Uterus (tissue), 2 donors: ENCODE results near the gene MOB3A.

Source experiments
- CTCF ChIP-seq, 4 experiments: fragments of 200-600 bp in 2 of 4; fragments of 450-650 bp in 2 of 4; sonication (generic) in 2 of 4; IDR thresholded peaks; one replicate each; pipeline ENCODE4 v1.5.1; 2016 to 2019; ENCODE audit warnings: antibody characterized with exemption in 4 of 4, mild to moderate bottlenecking in 2 of 4, moderate library complexity in 1 of 4
- POLR2A ChIP-seq, 2 donors: fragments of 450-650 bp; IDR thresholded peaks; one replicate each; pipeline ENCODE4 v1.6.1; 2016; ENCODE audit warnings: antibody characterized with exemption in 2 of 2, mild to moderate bottlenecking in 1 of 2, moderate library complexity in 1 of 2

GRCh38 chr19:2145831-2146241 is 49.7 kb upstream of the MOB3A start:
- TF ChIP-seq POLR2A (IDR thresholded peaks at IDR 0.05) = no peak
- no peak for TF ChIP-seq CTCF (IDR thresholded peaks at IDR 0.05)
